NCI-H510A (cell line): ENCODE measurements around the gene CAMK2D.

Experiments
- DNase-seq: peaks from one replicate; lab custom pipeline; 2025; lab: John Stamatoyannopoulos, UW

The CAMK2D gene

GRCh38 chr4:113604955-113605354, 156.6 kb downstream of the CAMK2D start:
- DNase-seq, result no peak

- no peak for DNase-seq
These were observed 157.6 kb downstream of the CAMK2D start for GRCh38 chr4:113603911-113604310.

- no peak for DNase-seq
These were observed 158.8 kb downstream of the CAMK2D start for GRCh38 chr4:113602646-113603228.

- no peak for DNase-seq
These were observed 159.9 kb downstream of the CAMK2D start for GRCh38 chr4:113601636-113602035.

GRCh38 chr4:113596396-113596795, 165.1 kb downstream of the CAMK2D start:
- DNase-seq, result no peak

- no peak for DNase-seq
These were observed 167.3 kb downstream of the CAMK2D start for GRCh38 chr4:113594231-113594556.

GRCh38 chr4:113593400-113594230, 167.9 kb downstream of the CAMK2D start:
- no peak for DNase-seq

- DNase-seq, result no peak
These were observed 169.6 kb downstream of the CAMK2D start for GRCh38 chr4:113591982-113592381.

GRCh38 chr4:113588895-113589668, 172.5 kb downstream of the CAMK2D start:
- DNase-seq, result no peak

GRCh38 chr4:113587640-113588275, 173.8 kb downstream of the CAMK2D start:
- DNase-seq, result no peak

GRCh38 chr4:113587156-113587555, 174.4 kb downstream of the CAMK2D start:
- DNase-seq, result no peak

GRCh38 chr4:113586072-113586471, 175.5 kb downstream of the CAMK2D start:
- no peak for DNase-seq

GRCh38 chr4:113584407-113585150, 177.0 kb downstream of the CAMK2D start:
- no peak for DNase-seq

GRCh38 chr4:113582737-113583136, 178.8 kb downstream of the CAMK2D start:
- no peak for DNase-seq

- DNase-seq, result no peak
These were observed 182.2 kb downstream of the CAMK2D start for GRCh38 chr4:113579360-113579759.

- no peak for DNase-seq
These were observed 184.4 kb downstream of the CAMK2D start for GRCh38 chr4:113576947-113577678.

GRCh38 chr4:113575401-113575800, 186.1 kb downstream of the CAMK2D start:
- no peak for DNase-seq

GRCh38 chr4:113574636-113575103, 186.9 kb downstream of the CAMK2D start:
- no peak for DNase-seq

- DNase-seq, result no peak
These were observed 188.9 kb downstream of the CAMK2D start for GRCh38 chr4:113572620-113573019.

GRCh38 chr4:113566015-113566795, 195.3 kb downstream of the CAMK2D start:
- no peak for DNase-seq
